Kidney (tissue), 14 donors: ENCODE measurements around the gene ANKRD13B. TPM values are rescaled to one million over a fixed set of nuclear protein-coding genes. Genes with fewer than 3 reads are reported as not detected.

ENCODE experiments used
- DNase-seq, 5 donors: peaks; one replicate each; pipeline ENCODE4 v3.0.0-alpha.2; 2013 to 2020
- FAIRE-seq: peaks from 2 replicates; lab custom pipeline; 2012; peaks lifted over from hg19 to GRCh38; lab: Jason Lieb, UNC
- H3K27ac ChIP-seq, 2 donors: one replicate each; pipeline ENCODE4 v1.7.0; 2013; ENCODE audit warnings: low read depth in 2 of 2, low read length in 2 of 2, inconsistent platforms in 1 of 2
- H3K27me3 ChIP-seq: one replicate; pipeline ENCODE4 v1.7.1; 2013; ENCODE audit warnings: low read length, inconsistent platforms; ENCODE audit not compliant: control insufficient read depth, insufficient read depth
- H3K36me3 ChIP-seq, 3 donors: one replicate each; pipeline versions ENCODE4 v1.7.0 to v1.7.1; 2013; ENCODE audit warnings: low read length in 3 of 3, control low read depth in 1 of 3, inconsistent platforms in 1 of 3; ENCODE audit not compliant: insufficient read depth in 3 of 3, control insufficient read depth in 2 of 3
- H3K4me1 ChIP-seq, 3 donors: one replicate each; pipeline versions ENCODE4 v1.7.0 to v1.7.1; 2013; ENCODE audit warnings: low read length in 3 of 3, inconsistent platforms in 1 of 3, low read depth in 1 of 3; ENCODE audit not compliant: control insufficient read depth in 2 of 3, insufficient read depth in 2 of 3
- H3K4me3 ChIP-seq, 3 donors: one replicate each; pipeline versions ENCODE4 v1.7.0 to v1.8.1; 2013; ENCODE audit warnings: low read length in 3 of 3, control low read depth in 1 of 3, inconsistent platforms in 1 of 3
- H3K9ac ChIP-seq, 3 donors: one replicate each; pipeline versions ENCODE4 v1.7.0 to v1.7.1; 2013; ENCODE audit warnings: low read length in 3 of 3, control low read depth in 1 of 3, inconsistent platforms in 1 of 3
- H3K9me3 ChIP-seq, 3 donors: one replicate each; pipeline versions ENCODE4 v1.7.0 to v1.7.1; 2013; ENCODE audit warnings: low read length in 3 of 3, control low read depth in 1 of 3, inconsistent platforms in 1 of 3; ENCODE audit not compliant: control insufficient read depth in 2 of 3, insufficient read depth in 1 of 3
- CTCF ChIP-seq: IDR thresholded peaks from 3 replicates; pipeline ENCODE4 v1.5.1; 2012; ENCODE audit warnings: mild to moderate bottlenecking, moderate library complexity, borderline replicate concordance; ENCODE audit not compliant: insufficient read depth; ENCODE audit errors: extremely low read depth
- intact Hi-C: fragments of 100-400 bp; cut with DNase I; formaldehyde crosslinking; loops from one replicate; pipeline ENCODE4 v1.11.1; 2022
- polyA plus RNA-seq: library from polyadenylated mRNA; stranded (reverse); fragments of 350-450 nt; fragmentation: Illumina TruSeq; extraction: RNeasy Lipid Tissue Mini Kit (QIAGEN cat#74804); gene quantifications from one replicate; pipeline ENCODE4 v1.2.3, GENCODE V29; 2014; ENCODE audit warnings: low read depth, low replicate concordance; ENCODE audit not compliant: insufficient read depth
- total RNA-seq: library from RNA; stranded (reverse); fragmentation: NEBNext Ultra II Directional; extraction: Animal tissue kit (Norgen Biotek cat#: 25700); gene quantifications from one replicate; pipeline ENCODE4 v1.2.1, GENCODE V29; 2021
- donor health status: control.
- donor health status: control.
- donor health status: control.
- donor health status: control.
- donor health status: control.
- donor health status: DM: yes; HTN: yes; CAD: no.
- donor health status: Normal renal cell carcinoma (clear cell type).

ANKRD13B gene
- total and polyA plus RNA-seq, 2 donors from 2014 or later, result 2.8 to 3.3 TPM

- no peak overlapping the region for H3K27ac ChIP-seq
- peaks cover 0 to 16% (median 3%) of the 10 kb centered on the region in 3 donors for H3K36me3 ChIP-seq
- FAIRE-seq, result no peak
These were observed 60.0 kb downstream of the ANKRD13B start for GRCh38 chr17:29652976-29653375.

GRCh38 chr17:29653995-29654714 lies 61.2 kb downstream of the ANKRD13B start:
- Histone ChIP-seq H3K27me3 (no peaks in the 10 kb centered on the region), H3K9ac (no peak overlapping the region), H3K27ac (no peak overlapping the region), H3K36me3 (peaks cover 0 to 10% (median 3%) of the 10 kb centered on the region in 3 donors), H3K4me1 (no peaks in the 10 kb centered on the region), H3K4me3 (no peak overlapping the region), H3K9me3 (no peaks in the 10 kb centered on the region)
- no peak for DNase-seq
- intact Hi-C loops, result no loop called here
- FAIRE-seq, result no peak
- TF ChIP-seq CTCF, result no peak

More at GRCh38 chr17:29652976-29653375, 60.0 kb downstream of the ANKRD13B start:
- Histone ChIP-seq H3K9me3 (no peaks in the 10 kb centered on the region), H3K9ac (no peak overlapping the region), H3K4me3 (no peak overlapping the region), H3K27me3 (no peaks in the 10 kb centered on the region), H3K4me1 (no peaks in the 10 kb centered on the region)
- no peak for DNase-seq
- intact Hi-C loops, result no loop called here
- no peak for TF ChIP-seq CTCF

- Histone ChIP-seq H3K36me3 (peaks cover 0 to 10% (median 3%) of the 10 kb centered on the region in 3 donors), H3K4me3 (no peak overlapping the region), H3K27ac (no peak overlapping the region), H3K9ac (no peak overlapping the region), H3K4me1 (no peaks in the 10 kb centered on the region), H3K27me3 (no peaks in the 10 kb centered on the region), H3K9me3 (no peaks in the 10 kb centered on the region)
- TF ChIP-seq CTCF, result no peak
- FAIRE-seq, result no peak
- intact Hi-C loops, result no loop called here
- no peak for DNase-seq
These were observed 62.4 kb downstream of the ANKRD13B start for GRCh38 chr17:29655323-29655722.
